GM18498 (cell line): ENCODE measurements around the gene LMAN1L.

Experiments used
- ATAC-seq: cut with Tn5 transposase; IDR thresholded peaks from one replicate; pipeline ENCODE4 v1.9.1; 2021; ENCODE audit warnings: mild to moderate bottlenecking, moderate library complexity; ENCODE audit not compliant: unreplicated experiment

Gene LMAN1L

DNA sequence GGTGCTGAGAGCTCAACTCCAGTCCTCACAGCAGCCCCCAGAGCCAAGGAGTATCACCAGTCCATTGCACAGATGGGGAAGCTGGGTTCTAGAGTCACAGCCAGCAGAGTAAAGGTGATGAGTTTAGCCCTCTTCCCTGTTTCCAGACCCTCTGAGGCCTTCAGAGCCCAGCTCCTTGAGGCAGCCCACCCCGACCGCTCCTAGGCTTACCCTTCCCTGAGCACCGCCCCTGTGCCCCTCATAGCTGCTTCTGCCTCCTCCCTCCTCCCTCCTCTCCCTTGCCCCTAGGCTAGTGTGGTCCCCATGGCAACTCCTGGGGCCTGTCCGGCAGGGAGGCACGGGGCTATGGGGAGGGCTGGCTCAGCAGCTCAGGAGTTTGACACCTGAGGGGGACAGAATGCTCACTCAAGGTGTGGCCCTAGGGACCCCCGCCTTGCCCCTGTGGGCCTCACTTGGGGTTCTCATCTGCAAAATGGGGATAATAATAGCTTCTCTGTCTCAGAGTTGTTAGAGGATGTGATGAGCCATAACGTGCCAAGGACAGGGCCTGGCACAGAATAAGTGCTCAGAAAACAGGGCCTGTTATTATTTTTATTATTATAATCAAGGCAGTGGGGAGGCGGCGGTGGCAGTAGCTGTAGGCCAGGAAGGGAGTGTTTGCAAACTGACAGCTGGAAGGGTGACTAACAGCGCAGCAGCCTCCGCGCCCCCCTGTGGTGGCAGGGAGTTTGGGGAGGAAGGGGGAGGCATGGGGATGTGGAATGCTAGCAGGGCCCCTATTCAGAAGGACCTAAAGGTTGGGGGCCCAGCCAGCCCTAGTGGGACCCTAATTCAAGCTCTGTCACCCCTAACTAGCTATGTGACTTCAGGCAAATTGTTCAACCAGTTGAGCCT is 19.3 kb upstream of the LMAN1L start:
- ATAC-seq = no peak

DNA sequence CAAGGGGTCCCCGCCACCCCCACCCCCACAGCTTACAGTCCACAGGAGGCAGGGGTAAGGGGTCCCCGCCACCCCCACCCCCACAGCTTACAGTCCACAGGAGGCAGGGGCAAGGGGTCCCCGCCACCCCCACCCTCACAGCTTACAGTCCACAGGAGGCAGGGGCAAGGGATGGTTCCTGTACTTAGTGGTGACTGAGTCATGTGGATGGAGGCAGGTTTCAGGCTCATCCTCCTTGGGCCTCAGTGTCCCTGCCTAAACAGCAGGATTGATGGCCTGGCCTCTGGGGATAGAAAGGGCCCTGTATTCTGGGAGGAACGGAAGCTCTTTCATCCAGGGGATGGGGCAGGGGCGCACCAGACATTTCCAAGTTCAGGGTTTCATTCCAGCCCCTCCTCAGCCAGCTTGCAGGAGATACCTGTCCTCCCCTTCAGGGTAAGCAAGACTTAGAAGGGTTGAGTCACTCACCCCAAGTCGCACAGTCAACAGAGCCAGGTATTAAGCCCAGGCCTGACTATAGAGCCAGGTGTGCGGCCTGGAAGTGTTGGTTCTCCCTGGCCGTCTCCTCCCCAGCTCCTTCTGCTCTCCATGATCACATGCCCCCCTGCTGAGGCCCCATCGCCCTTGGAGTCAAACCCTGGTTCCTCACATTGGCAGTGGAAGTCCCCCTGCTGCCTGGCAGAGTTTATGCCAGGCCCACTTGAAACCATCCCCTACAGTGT is 18.2 kb upstream of the LMAN1L start:
- no peak for ATAC-seq

DNA sequence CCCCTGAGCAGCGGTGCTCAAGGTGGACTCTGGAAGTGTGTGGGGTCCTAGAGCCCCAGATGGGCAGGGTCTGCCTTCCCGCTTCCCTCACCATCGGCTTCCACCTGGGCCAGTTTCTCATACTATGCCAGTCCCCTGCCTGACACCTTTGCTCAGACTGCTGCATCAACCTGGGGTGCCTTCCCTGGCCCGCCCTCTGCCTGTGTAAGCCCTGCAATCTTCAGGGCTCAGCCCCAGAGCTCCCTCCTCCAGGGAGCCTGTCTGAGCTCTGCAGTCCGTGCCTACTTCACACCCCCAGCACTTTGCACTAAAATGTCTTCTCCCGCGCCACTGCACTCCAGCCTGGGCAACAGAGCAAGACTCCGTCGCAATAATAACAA is 17.7 kb upstream of the LMAN1L start:
- no peak for ATAC-seq

DNA sequence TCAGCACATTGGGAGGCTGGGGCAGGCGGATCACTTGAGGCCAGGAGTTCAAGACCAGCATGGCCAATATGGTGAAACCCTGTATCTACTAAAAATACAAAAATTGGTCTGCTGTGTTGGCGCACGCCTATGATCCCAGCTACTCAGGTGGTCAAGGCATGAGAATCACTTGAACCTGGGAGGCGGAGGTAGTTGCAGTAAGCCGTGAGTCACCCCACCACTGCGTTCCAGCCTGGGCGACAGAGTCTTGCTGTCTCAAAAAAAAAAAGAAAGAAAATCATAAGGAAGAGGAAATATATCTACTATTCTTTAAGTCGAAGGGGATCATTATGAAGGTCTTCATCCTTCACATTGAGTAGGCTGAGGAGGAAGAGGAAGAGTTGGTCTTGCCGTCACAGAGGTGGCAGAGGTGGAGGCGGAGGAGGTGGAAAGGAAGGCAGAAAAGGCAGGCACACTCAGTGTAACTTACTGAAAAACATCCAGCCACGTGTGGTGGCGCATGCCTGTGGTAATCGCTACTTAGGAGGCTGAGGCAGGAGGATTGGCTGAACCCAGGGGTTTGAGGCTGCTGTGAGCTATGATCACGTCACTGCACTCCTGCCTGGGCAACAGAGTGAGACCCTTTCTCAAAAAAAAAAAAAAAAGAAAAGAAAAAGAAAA is 16.5 kb upstream of the LMAN1L start:
- ATAC-seq = no peak

DNA sequence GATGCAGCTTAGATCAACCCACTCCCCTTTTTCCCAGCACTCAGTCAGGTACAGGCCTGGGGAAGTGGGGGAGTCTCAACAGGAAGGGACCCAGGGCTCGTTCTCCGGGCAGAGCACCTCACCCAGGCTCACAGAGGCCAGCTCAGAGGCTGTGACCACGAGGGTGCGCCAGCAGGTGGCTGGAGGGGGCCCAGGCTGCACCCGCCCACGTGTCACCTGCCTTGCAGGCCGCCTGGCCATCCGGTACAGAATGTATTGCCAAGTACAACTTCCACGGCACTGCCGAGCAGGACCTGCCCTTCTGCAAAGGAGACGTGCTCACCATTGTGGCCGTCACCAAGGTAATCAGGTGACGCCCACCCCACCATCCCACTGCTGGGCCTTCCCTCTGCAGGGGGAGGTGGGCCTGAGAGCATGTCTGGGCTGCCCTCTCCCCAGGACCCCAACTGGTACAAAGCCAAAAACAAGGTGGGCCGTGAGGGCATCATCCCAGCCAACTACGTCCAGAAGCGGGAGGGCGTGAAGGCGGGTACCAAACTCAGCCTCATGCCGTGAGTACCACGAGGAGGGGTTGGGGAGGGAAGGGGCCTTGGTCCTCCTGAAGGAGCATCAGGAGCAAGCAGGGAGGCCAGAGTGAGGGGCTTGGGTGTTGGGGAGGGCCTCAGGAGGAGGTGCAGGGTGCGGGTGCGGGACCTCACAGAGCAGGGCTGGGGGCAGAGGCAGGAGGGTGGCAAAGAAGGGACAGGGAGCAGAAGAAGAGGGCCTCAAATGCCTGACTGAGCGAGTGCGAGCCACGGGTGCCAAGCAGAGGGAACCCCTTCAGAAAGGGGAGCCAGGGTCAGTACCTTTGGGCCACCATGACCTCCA is 14.0 kb upstream of the LMAN1L start:
- no peak for ATAC-seq

DNA sequence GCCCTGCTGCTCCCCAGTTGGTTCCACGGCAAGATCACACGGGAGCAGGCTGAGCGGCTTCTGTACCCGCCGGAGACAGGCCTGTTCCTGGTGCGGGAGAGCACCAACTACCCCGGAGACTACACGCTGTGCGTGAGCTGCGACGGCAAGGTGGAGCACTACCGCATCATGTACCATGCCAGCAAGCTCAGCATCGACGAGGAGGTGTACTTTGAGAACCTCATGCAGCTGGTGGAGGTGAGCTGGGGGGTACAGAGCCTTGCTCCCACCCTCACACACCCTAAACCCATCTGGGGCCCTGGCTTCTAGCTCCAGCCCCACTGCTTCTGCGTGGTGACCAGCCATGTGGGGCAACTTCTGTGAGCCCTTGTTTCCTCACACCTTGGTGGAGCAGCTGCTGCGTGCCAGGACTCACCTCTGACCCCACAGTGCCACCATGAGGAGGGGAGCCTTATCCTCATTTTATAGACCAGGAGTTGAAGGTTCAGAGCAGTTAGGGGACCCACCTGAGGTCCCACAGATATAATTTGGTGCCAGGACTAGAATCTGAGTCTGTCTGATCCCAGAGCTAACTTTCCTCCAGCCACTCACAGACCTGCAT is 13.3 kb upstream of the LMAN1L start:
- ATAC-seq = no peak

DNA sequence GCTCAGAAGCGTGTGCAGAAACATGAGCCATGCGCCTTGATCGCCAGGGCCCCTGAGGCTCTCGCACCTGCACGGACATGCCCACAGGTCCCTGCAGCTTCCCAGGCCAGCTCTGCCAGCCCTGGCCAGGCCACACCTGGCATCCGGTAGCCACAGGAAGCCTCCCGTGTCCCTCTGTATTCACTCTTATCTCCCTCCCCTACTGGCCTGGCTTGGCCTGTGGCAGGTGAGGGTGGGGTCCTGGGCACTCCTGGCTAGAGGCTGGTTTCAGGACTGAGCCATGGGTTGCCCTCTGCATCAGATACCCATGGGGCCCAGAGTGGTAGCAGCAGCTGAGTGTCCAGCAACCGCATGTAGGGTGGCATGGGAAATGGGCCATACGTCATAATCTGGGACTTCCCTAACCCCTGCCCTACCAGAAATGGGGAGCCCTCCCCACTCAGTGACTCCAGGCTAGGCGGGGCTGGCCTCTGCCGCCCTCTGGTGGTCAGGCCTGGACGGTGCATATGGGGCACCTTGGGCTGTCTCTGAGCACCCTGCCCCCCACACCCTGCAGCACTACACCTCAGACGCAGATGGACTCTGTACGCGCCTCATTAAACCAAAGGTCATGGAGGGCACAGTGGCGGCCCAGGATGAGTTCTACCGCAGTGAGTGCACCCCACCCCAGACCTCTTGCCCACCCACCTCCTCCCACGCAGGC is 12.6 kb upstream of the LMAN1L start:
- peak; percentile 81 for ATAC-seq

DNA sequence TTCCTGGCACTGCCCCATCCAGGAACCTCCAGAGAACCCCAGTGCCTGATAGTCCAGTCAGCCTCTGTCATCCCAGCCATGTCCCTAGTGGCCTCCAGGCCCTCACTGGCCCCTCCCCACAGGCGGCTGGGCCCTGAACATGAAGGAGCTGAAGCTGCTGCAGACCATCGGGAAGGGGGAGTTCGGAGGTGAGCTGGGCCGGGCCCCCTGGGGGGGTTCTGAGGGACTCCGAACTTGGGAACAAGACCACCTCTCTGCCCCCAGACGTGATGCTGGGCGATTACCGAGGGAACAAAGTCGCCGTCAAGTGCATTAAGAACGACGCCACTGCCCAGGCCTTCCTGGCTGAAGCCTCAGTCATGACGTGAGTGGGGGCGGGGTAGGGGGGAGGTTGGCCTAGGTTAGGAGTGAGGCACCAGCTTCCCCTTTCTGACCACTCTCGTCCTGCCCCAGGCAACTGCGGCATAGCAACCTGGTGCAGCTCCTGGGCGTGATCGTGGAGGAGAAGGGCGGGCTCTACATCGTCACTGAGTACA is 12.0 kb upstream of the LMAN1L start:
- ATAC-seq = no peak

DNA sequence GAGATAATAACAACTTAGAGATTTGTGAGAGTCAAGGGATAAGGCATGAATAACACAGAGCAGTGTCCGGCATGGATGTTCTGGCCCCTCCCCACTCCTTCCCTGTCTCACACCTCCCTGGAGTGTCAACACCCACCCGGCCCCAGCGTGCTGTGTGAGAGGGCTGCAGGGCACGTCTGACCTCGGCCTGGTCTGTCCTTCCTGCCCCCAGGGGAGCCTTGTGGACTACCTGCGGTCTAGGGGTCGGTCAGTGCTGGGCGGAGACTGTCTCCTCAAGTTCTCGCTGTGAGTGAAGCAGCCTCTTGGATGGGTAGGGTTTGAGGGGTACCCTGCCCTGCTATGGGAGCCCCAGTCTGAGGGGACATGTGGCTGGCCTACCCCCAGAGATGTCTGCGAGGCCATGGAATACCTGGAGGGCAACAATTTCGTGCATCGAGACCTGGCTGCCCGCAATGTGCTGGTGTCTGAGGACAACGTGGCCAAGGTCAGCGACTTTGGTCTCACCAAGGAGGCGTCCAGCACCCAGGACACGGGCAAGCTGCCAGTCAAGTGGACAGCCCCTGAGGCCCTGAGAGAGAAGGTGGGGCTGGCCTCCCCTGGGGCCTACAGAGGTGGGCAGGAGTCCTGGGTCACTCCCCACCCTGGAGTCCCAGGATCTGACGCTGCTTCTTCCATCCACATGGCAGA is 11.2 kb upstream of the LMAN1L start:
- ATAC-seq = no peak

DNA sequence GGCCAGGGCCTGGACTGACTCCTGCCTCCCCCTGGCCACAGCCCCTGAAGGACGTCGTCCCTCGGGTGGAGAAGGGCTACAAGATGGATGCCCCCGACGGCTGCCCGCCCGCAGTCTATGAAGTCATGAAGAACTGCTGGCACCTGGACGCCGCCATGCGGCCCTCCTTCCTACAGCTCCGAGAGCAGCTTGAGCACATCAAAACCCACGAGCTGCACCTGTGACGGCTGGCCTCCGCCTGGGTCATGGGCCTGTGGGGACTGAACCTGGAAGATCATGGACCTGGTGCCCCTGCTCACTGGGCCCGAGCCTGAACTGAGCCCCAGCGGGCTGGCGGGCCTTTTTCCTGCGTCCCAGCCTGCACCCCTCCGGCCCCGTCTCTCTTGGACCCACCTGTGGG is 10.3 kb upstream of the LMAN1L start:
- ATAC-seq = no peak

DNA sequence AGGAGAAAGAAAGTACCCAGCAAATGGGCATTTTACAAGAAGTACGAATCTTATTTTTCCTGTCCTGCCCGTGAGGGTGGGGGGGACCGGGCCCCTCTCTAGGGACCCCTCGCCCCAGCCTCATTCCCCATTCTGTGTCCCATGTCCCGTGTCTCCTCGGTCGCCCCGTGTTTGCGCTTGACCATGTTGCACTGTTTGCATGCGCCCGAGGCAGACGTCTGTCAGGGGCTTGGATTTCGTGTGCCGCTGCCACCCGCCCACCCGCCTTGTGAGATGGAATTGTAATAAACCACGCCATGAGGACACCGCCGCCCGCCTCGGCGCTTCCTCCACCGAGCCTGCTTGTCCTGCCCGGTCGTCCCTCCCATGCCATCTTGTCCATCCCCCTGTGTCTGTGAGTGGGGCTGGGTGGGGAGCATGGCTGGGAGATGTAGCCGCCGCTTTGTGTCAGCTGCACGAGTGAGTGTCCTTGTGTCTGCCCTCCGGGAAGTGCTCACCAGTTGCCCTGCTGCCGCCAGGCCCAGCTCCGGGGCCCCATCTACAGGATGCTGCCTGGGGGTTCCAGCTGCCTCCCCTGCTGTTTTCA is 9.7 kb upstream of the LMAN1L start:
- no peak for ATAC-seq

DNA sequence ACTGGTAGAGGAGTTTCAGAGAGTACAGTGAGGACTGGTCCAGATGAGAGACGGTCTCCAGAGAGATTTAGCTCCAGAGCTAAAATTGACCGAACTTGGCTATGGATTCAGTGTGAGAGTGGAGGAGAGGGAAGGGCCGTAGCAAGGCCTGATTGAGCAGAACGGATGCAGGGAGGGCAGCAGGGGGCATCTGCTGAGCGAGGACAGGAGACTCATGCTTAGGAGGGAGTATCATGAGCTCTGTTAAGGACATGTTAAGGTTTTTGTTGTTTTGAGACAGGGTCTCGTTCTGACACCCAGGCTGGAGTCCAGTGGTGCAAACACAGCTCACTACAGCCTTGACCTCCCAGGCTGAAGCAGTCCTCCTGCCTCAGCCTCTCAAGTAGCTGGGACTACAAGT is 7.7 kb upstream of the LMAN1L start:
- no peak for ATAC-seq

DNA sequence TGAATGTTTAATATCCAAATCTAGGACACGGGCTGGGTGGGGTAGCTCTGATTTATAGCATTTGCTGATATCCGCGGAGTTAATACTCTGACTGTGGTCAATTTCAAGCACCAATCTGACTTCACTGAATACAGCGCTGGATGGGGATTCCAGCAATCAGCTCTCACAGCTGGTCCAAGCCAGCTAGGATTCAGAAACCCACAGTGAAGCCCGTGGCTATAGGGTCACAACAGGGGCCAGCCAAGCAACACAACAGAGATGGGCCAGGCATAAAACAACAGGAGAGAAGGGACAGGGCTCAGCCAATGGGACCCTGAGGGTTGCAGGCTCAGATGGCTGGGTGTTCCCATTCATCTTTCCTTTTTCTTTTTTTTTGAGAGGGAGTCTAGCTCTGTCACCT is 5.4 kb upstream of the LMAN1L start:
- ATAC-seq = no peak

DNA sequence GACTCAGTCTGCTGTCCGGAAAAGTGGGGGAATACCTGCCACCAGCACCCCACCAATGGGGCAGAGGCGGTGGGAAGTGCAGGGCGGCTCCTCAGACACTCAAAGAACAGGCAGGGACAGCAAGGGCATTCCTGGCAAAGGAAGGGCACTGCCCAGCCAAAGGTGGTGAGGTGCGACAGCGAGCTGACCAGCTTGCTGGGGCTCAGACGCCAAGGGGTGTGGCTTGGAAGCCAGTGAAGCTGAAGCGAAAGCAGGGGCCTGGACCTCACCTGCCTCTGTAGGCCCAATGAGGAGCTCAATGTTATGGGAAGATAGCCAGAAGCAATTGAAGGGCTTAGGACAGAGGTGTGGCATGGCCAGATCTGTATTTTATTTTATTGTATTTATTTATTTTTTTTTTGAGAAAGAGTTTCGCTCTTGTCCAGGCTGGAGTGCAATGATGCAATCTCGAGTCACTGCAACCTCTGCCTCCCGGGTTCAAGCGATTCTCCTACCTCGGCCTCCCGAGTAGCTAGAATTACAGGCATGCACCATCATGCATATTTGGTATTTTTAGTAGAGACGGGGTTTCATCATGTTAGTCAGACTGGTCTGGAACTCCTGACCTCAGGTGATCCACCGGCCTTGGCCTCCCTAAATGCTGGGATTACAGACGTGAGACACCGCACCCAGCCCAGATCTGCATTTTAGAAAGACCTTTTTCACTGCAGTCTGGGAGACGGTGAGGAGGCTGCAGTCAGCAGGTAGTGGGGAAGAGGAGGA is 4.4 kb upstream of the LMAN1L start:
- ATAC-seq = no peak

DNA sequence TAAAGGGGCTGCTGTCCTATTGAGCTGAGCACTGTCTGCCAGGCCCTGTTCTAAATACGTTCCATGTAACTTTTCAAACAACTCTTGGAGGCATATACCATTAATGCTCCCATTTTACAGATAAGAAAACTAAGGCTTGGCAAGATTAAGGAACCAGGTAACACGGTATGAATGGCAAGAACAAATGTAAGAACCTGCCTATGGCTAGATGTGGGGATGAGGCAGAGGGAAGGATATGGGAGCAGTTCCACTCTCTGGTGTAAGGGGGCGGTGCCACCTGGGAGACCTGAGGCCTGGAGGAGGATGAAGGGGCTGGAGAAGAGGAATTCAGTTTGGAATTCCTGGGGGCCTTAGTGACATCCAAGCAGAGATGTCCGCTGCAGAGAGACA is 3.8 kb upstream of the LMAN1L start:
- no peak for ATAC-seq

DNA sequence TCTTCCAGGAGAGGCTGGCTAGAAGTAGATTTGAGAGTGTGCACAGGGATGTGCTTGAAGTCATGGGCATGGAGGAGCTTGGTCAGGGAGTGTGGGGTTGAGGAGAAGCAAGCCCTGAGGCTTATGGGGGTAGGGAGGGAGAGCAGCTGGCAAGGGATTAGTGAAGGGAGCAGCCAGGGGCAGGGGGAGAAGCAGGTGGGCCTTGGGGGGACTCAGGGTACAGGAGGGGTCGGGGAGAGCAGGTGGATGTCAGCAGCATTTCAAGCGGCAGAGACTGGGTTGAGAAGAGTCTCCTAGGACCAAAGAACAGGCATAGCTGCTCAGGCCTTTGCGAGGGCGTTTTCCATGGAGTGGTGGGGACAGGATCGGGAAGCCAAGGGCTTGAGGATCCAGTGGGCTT is 3.4 kb upstream of the LMAN1L start:
- no peak for ATAC-seq

DNA sequence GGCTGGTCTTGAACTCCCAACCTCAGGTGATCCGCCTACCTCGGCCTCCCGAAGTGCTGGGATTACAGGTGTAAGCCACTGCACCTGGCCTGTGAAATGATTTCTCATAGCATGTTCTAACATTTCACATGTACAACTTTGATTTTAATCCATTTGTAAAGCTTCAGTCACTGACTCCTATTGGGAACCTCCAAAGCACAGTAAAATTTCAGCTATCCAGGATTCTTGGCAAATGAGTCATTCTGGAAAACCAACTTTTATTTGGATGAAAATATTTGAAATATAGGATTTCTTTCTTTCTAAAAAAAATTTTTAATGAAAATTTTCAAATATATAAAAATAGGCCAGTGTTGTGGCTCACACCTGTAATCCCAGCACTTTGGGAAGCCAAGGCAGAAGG is 2.7 kb upstream of the LMAN1L start:
- no peak for ATAC-seq
